ENCODE data around the gene OXTR.

OXTR gene

GRCh38 chr3:8709801-8710507, 59.5 kb downstream of the OXTR start:
- no peak for DNase-seq

DNA sequence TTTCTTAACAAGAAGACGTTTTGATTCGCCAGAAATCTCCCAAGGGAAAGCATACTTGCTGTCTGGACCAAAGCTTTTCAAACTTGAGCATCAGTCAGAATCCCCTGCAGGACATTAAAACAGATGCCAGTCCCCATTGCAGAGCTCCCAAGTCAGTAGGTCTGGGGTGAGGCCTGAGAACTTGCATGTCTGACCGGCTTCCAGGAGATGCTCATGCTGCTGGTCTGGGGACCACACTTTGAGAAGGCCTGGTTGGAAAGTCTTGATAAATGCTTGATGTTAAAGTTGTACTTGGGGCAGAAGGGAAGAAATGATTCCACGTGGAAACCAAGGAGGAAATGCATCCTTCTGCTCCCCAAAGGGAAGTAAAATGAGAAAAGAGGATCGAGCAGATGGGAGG, 60.1 kb downstream of the OXTR start:
- no peak for DNase-seq

- DNase-seq, result no peak
These were observed 63.8 kb downstream of the OXTR start for GRCh38 chr3:8705575-8705974.

- no peak for DNase-seq
These were observed 66.9 kb downstream of the OXTR start for GRCh38 chr3:8702560-8702959.

Measured in NCI-H526 treated with DMSO at 0.1 percent for 48 hours (cell line).